Measurements from ENCODE around the gene ADAM22.

DNA sequence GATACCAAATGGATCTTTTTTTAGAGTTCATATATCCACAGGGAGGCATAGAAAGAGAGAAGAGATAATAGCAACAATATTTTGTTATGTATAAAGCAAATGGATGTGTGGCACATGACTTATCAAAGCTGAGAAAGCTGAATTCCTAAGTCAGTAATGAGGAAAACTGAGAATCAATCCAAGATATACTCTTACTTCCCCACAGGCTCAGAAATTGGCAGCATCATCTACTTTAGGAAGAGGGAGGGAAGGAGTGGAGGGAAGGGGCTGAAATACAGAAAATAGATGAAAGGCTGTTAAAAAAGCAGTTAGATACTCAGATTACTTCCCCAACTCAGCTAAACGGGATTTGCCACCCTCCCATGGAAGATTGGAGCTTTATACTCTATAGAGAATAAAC, 222.3 kb downstream of the ADAM22 start:
- TF ChIP-seq POLR2A (IDR thresholded peaks at IDR 0.05; ENCODE audit: low read depth, low read length), result no peak
- no peak for TF ChIP-seq POLR2AphosphoS5 (IDR thresholded peaks at IDR 0.05; ENCODE audit: low read depth, low read length)
- no peak for TF ChIP-seq TAF1 (IDR thresholded peaks at IDR 0.05; ENCODE audit: borderline replicate concordance, low read depth, low read length)
